NB4 (cell line): ENCODE measurements around the gene ANKS1B.

ENCODE experiments used
- DNase-seq: peaks from one replicate; pipeline ENCODE4 v3.0.0; 2010; ENCODE audit warnings: low read depth
- H3K4me3 ChIP-seq: one replicate; pipeline ENCODE4 v1.5.1; 2011; ENCODE audit warnings: mild to moderate bottlenecking, low read depth, low read length, moderate library complexity
- MYC ChIP-seq: IDR thresholded peaks from 2 replicates; pipeline ENCODE4 v1.6.1; 2011; ENCODE audit warnings: low read depth, low read length
- POLR2A ChIP-seq: IDR thresholded peaks from 2 replicates; pipeline ENCODE4 v1.6.1; 2011; ENCODE audit warnings: mild to moderate bottlenecking; ENCODE audit not compliant: insufficient read length; ENCODE audit errors: extremely low read depth
- TF ChIP-seq, protein P1 (sequence below): IDR thresholded peaks from one replicate; pipeline ENCODE4 v1.5.1; 2012; ENCODE audit warnings: low read depth, low read length
- TF ChIP-seq, protein P2 (sequence below): IDR thresholded peaks from 2 replicates; pipeline ENCODE4 v1.6.1; 2011; ENCODE audit warnings: low read depth, low read length

The ANKS1B gene

GRCh38 chr12:98903875-98904274, 1080.9 kb downstream of the ANKS1B start:
- TF ChIP-seq, protein P1, sequence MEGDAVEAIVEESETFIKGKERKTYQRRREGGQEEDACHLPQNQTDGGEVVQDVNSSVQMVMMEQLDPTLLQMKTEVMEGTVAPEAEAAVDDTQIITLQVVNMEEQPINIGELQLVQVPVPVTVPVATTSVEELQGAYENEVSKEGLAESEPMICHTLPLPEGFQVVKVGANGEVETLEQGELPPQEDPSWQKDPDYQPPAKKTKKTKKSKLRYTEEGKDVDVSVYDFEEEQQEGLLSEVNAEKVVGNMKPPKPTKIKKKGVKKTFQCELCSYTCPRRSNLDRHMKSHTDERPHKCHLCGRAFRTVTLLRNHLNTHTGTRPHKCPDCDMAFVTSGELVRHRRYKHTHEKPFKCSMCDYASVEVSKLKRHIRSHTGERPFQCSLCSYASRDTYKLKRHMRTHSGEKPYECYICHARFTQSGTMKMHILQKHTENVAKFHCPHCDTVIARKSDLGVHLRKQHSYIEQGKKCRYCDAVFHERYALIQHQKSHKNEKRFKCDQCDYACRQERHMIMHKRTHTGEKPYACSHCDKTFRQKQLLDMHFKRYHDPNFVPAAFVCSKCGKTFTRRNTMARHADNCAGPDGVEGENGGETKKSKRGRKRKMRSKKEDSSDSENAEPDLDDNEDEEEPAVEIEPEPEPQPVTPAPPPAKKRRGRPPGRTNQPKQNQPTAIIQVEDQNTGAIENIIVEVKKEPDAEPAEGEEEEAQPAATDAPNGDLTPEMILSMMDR = no peak
- TF ChIP-seq, protein P2, sequence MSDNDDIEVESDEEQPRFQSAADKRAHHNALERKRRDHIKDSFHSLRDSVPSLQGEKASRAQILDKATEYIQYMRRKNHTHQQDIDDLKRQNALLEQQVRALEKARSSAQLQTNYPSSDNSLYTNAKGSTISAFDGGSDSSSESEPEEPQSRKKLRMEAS = no peak
- TF ChIP-seq MYC (no peak), POLR2A (no peak)
- H3K4me3 ChIP-seq = no peak overlapping the region
- DNase-seq = no peak

DNA sequence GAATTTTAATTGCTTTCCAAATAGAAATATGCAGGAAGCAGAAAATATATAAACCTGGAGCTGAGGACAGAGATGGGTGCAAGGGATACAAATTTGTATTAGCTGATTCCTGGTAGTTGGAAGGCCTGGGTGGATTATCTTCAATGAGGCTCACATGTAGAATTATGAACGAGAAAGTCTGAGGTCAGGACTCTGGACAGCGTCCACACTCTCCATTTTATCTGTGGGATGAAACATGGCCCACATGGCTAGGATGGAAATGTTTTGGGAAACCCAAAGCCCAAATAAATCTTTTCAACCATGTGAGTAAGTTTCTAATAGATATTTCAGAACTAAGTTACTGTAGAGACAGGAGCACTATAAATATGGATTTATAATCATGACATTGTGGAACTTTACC, 1083.5 kb downstream of the ANKS1B start:
- TF ChIP-seq, protein P2 = no peak
- TF ChIP-seq POLR2A (no peak), MYC (no peak)
- TF ChIP-seq, protein P1 = no peak
- DNase-seq = no peak
- no peak overlapping the region for H3K4me3 ChIP-seq

GRCh38 chr12:98896938-98897337, 1087.8 kb downstream of the ANKS1B start:
- TF ChIP-seq, protein P2 = no peak
- TF ChIP-seq MYC (no peak), POLR2A (no peak)
- TF ChIP-seq, protein P1 = no peak
- DNase-seq = peak; percentile 40
- H3K4me3 ChIP-seq = no peak overlapping the region

GRCh38 chr12:98895086-98895651, 1089.6 kb downstream of the ANKS1B start:
- TF ChIP-seq, protein P1 = no peak
- no peak for TF ChIP-seq MYC
- TF ChIP-seq POLR2A = no peak
- TF ChIP-seq, protein P2 = no peak
- no peak overlapping the region for H3K4me3 ChIP-seq
- DNase-seq = no peak

GRCh38 chr12:98894412-98895085, 1090.2 kb downstream of the ANKS1B start:
- H3K4me3 ChIP-seq = no peak overlapping the region
- DNase-seq = no peak
- TF ChIP-seq MYC (no peak), POLR2A (no peak)
- TF ChIP-seq, protein P2 = no peak
- TF ChIP-seq, protein P1 = no peak
